Fibroblast of lung (primary cell): Measurements from ENCODE around the gene CCDC50. TPM values are rescaled to one million over a fixed set of nuclear protein-coding genes. Genes with fewer than 3 reads are reported as not detected.

Experiments
- DNase-seq, 2 donors: peaks; one replicate each; pipeline versions ENCODE4 v3.0.0 to v3.0.0-alpha.2; 2010; ENCODE audit warnings: low read depth in 2 of 2
- H2AFZ ChIP-seq: 2 replicates; pipeline ENCODE4 v1.5.1; 2012; ENCODE audit warnings: low read length, control low read depth, inconsistent platforms
- H3K27ac ChIP-seq: 2 replicates; pipeline ENCODE4 v1.5.1; 2011; ENCODE audit warnings: low read length, control low read depth; ENCODE audit not compliant: insufficient read depth
- H3K27me3 ChIP-seq: 2 replicates; pipeline ENCODE4 v1.5.1; 2011; ENCODE audit warnings: mild to moderate bottlenecking, low read length; ENCODE audit not compliant: control insufficient read depth, insufficient read depth
- H3K36me3 ChIP-seq: 2 replicates; pipeline ENCODE4 v1.5.1; 2011; ENCODE audit warnings: low read length; ENCODE audit not compliant: control insufficient read depth, insufficient read depth
- H3K4me1 ChIP-seq: 2 replicates; pipeline ENCODE4 v1.5.1; 2011; ENCODE audit warnings: low read length; ENCODE audit not compliant: control insufficient read depth, insufficient read depth; ENCODE audit errors: extremely low read depth
- H3K4me2 ChIP-seq: 2 replicates; pipeline ENCODE4 v1.5.1; 2011; ENCODE audit warnings: low read length, control low read depth; ENCODE audit not compliant: insufficient read depth; ENCODE audit errors: extremely low read depth
- H3K4me3 ChIP-seq, 4 experiments: fragments of 200-600 bp in 1 of 4; sonication (generic) in 1 of 4; replicated peaks in 1 of 4; 2 replicates each; pipeline ENCODE4 v1.5.1; 2011 to 2016; ENCODE audit warnings: low read length in 4 of 4, low read depth in 3 of 4, mild to moderate bottlenecking in 3 of 4, control low read depth in 2 of 4, inconsistent platforms in 1 of 4, mixed read lengths in 1 of 4; ENCODE audit not compliant: insufficient read depth in 1 of 4; ENCODE audit errors: control extremely low read depth in 1 of 4
- H3K79me2 ChIP-seq: 2 replicates; pipeline ENCODE4 v1.5.1; 2012; ENCODE audit warnings: mild to moderate bottlenecking, low read length, inconsistent platforms; ENCODE audit not compliant: control insufficient read depth, insufficient read depth
- H3K9ac ChIP-seq: 2 replicates; pipeline ENCODE4 v1.5.1; 2011; ENCODE audit warnings: mild to moderate bottlenecking, low read length, control low read depth; ENCODE audit not compliant: insufficient read depth
- H3K9me3 ChIP-seq: 2 replicates; pipeline ENCODE4 v1.5.1; 2012; ENCODE audit warnings: low read depth, low read length; ENCODE audit not compliant: control insufficient read depth, insufficient read depth
- H4K20me1 ChIP-seq: 2 replicates; pipeline ENCODE4 v1.5.1; 2011; ENCODE audit warnings: low read length; ENCODE audit not compliant: control insufficient read depth, insufficient read depth; ENCODE audit errors: extremely low read depth
- EZH2 ChIP-seq: IDR thresholded peaks from 2 replicates; pipeline ENCODE4 v1.5.1; 2012; ENCODE audit warnings: low read length, control low read depth, mild to moderate bottlenecking; ENCODE audit errors: missing control alignments
- polyA plus RNA-seq, 2 donors: library from polyadenylated mRNA; depleted of rRNA in 1 of 2; stranded (reverse) in 1 of 2; unstranded in 1 of 2; fragments of >200 nt; gene quantifications; 2 replicates each; pipeline ENCODE4 v1.2.1, GENCODE V29; 2011 to 2012; ENCODE audit warnings: missing spikeins in 1 of 2
- total RNA-seq: library from RNA; depleted of rRNA; stranded (reverse); fragments of >200 nt; gene quantifications from 2 replicates; pipeline ENCODE4 v1.2.1, GENCODE V29; 2014
- TF ChIP-seq, protein P1 (sequence below), 2 donors: IDR thresholded peaks in 1 of 2; conservative IDR thresholded peaks in 1 of 2; 1 replicate in 1 of 2; 2 replicates in 1 of 2; pipeline ENCODE4 v1.5.1; 2011 to 2012; ENCODE audit warnings: low read length in 2 of 2, control low read depth in 1 of 2, inconsistent platforms in 1 of 2, low read depth in 1 of 2, mild to moderate bottlenecking in 1 of 2

The CCDC50 gene
- total and polyA plus RNA-seq, 2 donors (not counting 1 experiment from before 2014, with no cell fraction given) = 109 to 114 TPM

GRCh38 chr3:191440532-191440931 lies 111.3 kb downstream of the CCDC50 start:
- no peak for DNase-seq
- Histone ChIP-seq H3K27me3 (no peaks in the 10 kb centered on the region), H3K9ac (no peak overlapping the region), H3K4me2 (no peak overlapping the region), H3K9me3 (no peaks in the 10 kb centered on the region), H3K4me3 (no peak overlapping the region), H3K4me1 (no peaks in the 10 kb centered on the region), H4K20me1 (no peaks in the 10 kb centered on the region), H2AFZ (no peak overlapping the region), H3K79me2 (no peaks in the 10 kb centered on the region), H3K36me3 (no peaks in the 10 kb centered on the region), H3K27ac (no peak overlapping the region)
- TF ChIP-seq, protein P1, sequence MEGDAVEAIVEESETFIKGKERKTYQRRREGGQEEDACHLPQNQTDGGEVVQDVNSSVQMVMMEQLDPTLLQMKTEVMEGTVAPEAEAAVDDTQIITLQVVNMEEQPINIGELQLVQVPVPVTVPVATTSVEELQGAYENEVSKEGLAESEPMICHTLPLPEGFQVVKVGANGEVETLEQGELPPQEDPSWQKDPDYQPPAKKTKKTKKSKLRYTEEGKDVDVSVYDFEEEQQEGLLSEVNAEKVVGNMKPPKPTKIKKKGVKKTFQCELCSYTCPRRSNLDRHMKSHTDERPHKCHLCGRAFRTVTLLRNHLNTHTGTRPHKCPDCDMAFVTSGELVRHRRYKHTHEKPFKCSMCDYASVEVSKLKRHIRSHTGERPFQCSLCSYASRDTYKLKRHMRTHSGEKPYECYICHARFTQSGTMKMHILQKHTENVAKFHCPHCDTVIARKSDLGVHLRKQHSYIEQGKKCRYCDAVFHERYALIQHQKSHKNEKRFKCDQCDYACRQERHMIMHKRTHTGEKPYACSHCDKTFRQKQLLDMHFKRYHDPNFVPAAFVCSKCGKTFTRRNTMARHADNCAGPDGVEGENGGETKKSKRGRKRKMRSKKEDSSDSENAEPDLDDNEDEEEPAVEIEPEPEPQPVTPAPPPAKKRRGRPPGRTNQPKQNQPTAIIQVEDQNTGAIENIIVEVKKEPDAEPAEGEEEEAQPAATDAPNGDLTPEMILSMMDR (conservative IDR thresholded peaks at IDR 0.05 in 1 of 2, IDR thresholded peaks at IDR 0.05 in 1 of 2; ENCODE audit: low read depth in 1 of 2, low read length in 2 of 2) = no peak

- H3K27me3 ChIP-seq = no peaks in the 10 kb centered on the region
- no peak overlapping the region for H3K4me2 ChIP-seq
- no peaks in the 10 kb centered on the region for H3K4me1 ChIP-seq
- H3K9me3 ChIP-seq = no peaks in the 10 kb centered on the region
- H3K4me3 ChIP-seq = no peak overlapping the region
- H3K79me2 ChIP-seq = no peaks in the 10 kb centered on the region
- TF ChIP-seq, protein P1 (conservative IDR thresholded peaks at IDR 0.05 in 1 of 2, IDR thresholded peaks at IDR 0.05 in 1 of 2; ENCODE audit: low read depth in 1 of 2, low read length in 2 of 2) = no peak
- no peak for TF ChIP-seq EZH2
- no peak overlapping the region for H3K27ac ChIP-seq
- H3K9ac ChIP-seq = no peak overlapping the region
- no peaks in the 10 kb centered on the region for H3K36me3 ChIP-seq
- no peaks in the 10 kb centered on the region for H4K20me1 ChIP-seq
- H2AFZ ChIP-seq = no peak overlapping the region
- no peak for DNase-seq
These were observed 112.5 kb downstream of the CCDC50 start for GRCh38 chr3:191441687-191442086.

DNA sequence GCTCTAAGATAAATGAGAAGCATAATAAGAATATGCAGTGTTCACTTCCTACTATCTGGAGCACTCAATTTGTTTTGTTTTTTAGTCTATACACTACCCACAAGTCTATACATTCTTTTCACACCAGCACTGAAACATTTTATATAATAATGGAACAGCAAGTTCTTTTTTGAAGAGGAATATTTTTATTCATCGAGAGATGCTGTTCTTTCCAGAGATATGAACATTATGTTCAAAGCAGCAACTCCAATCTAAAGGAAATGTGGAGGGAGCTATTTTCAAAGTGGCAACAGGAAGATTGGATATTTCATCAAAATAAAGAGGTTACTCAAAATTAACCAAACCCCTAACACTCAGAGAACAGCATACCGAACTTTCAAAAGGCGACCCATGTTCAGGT lies 115.4 kb downstream of the CCDC50 start:
- no peak overlapping the region for H3K9ac ChIP-seq
- no peaks in the 10 kb centered on the region for H4K20me1 ChIP-seq
- H3K4me1 ChIP-seq = no peaks in the 10 kb centered on the region
- no peak overlapping the region for H3K4me2 ChIP-seq
- H3K79me2 ChIP-seq = no peaks in the 10 kb centered on the region
- H2AFZ ChIP-seq = no peak overlapping the region
- H3K27ac ChIP-seq = no peak overlapping the region
- no peak overlapping the region for H3K4me3 ChIP-seq
- DNase-seq = no peak
- no peaks in the 10 kb centered on the region for H3K9me3 ChIP-seq
- no peaks in the 10 kb centered on the region for H3K27me3 ChIP-seq
- TF ChIP-seq, protein P1 (conservative IDR thresholded peaks at IDR 0.05 in 1 of 2, IDR thresholded peaks at IDR 0.05 in 1 of 2; ENCODE audit: low read depth in 1 of 2, low read length in 2 of 2) = no peak
- TF ChIP-seq EZH2 = no peak
- H3K36me3 ChIP-seq = no peaks in the 10 kb centered on the region

Other genes starting within 250 kb of the CCDC50 start
- gene OSTN, start 130.2 kb upstream of the CCDC50 start, total RNA-seq = 2.6 and 31.9 TPM in 2 replicates
- 0.34 and 0.99 TPM in 2 replicates for gene OSTN, start 130.2 kb upstream of the CCDC50 start, polyA plus RNA-seq
- gene UTS2B, start 1.1 kb downstream of the CCDC50 start, total RNA-seq = 0.51 and 0.99 TPM in 2 replicates
- gene UTS2B, start 1.1 kb downstream of the CCDC50 start, polyA plus RNA-seq = 1.3 and 1.7 TPM in 2 replicates
- not detected in 2 replicates for gene PYDC2, start 131.8 kb downstream of the CCDC50 start, total RNA-seq
- not detected in 2 replicates for gene PYDC2, start 131.8 kb downstream of the CCDC50 start, polyA plus RNA-seq